ENCODE measurements around the gene JMJD4. TPM values are rescaled to one million over a fixed set of nuclear protein-coding genes. Genes with fewer than 3 reads are reported as not detected.
A peak's percentile ranks its signal among the peaks of the same experiment; 100 is the strongest.

The JMJD4 gene
- total and polyA plus RNA-seq, 9 donors: 5.9 to 28.9 (median 26.2) TPM

- peaks cover 26% of the 10 kb centered on the region for H3K4me1 ChIP-seq (ENCODE audit: insufficient read depth)
- H3K36me3 ChIP-seq: no peaks in the 10 kb centered on the region
- DNase-seq: peak; percentile 62 to 83 (median 75)
- TF ChIP-seq EP300 (IDR thresholded peaks at IDR 0.05): no peak
- no peak for TF ChIP-seq POLR2A (IDR thresholded peaks at IDR 0.05)
- peak in 2 of 3 donors; percentile 68 to 75 for TF ChIP-seq CTCF (IDR thresholded peaks at IDR 0.05)
- 31 to 32% (median 31%) methylated on average over 13 of the region's 13 CpGs for WGBS, 3 donors
- peak overlapping the region; percentile 87 to 90 for H3K27ac ChIP-seq
- H3K9me3 ChIP-seq: no peaks in the 10 kb centered on the region
- intact Hi-C loops (cut with DNase I): loop anchor here in 3 of 4 donors (2.0 to 10.0 kb wide), 3 partner anchors 59 to 217 kb away; partner anchors contain the start of gene WNT9A (in 3 of the 3)
- no peak overlapping the region for H3K4me3 ChIP-seq
- H3K27me3 ChIP-seq: no peaks in the 10 kb centered on the region
These were observed 5.0 kb downstream of the JMJD4 start for GRCh38 chr1:227729881-227730629.

GRCh38 chr1:227729144-227729880 is 5.8 kb downstream of the JMJD4 start:
- H3K4me1 ChIP-seq (ENCODE audit: insufficient read depth): peaks cover 26% of the 10 kb centered on the region
- peak overlapping the region; percentile 57 for H3K4me3 ChIP-seq
- H3K36me3 ChIP-seq: no peaks in the 10 kb centered on the region
- intact Hi-C loops (cut with DNase I): loop anchor here in 1 of 4 donors (2.0 kb wide), 1 partner anchor 59 kb away; no protein-coding TSS in a partner anchor
- WGBS, 3 donors: 45 to 58% (median 52%) methylated on average over 5 of the region's 5 CpGs
- DNase-seq: peak in 3 of 5 donors; percentile 37 to 44 (median 42)
- H3K9me3 ChIP-seq: no peaks in the 10 kb centered on the region
- peak overlapping the region; percentile 87 to 90 for H3K27ac ChIP-seq
- no peaks in the 10 kb centered on the region for H3K27me3 ChIP-seq
- TF ChIP-seq POLR2A (IDR thresholded peaks at IDR 0.05): no peak
- no peak for TF ChIP-seq EP300 (IDR thresholded peaks at IDR 0.05)
- TF ChIP-seq CTCF (IDR thresholded peaks at IDR 0.05): no peak

GRCh38 chr1:227728892-227729143 is 6.3 kb downstream of the JMJD4 start:
- intact Hi-C loops (cut with DNase I): loop anchor here in 1 of 4 donors (2.0 kb wide), 1 partner anchor 60 kb away; no protein-coding TSS in a partner anchor
- peak overlapping the region; percentile 87 to 90 for H3K27ac ChIP-seq

More at GRCh38 chr1:227728892-227729143, 6.3 kb downstream of the JMJD4 start:
- no peaks in the 10 kb centered on the region for H3K9me3 ChIP-seq
- TF ChIP-seq EP300 (IDR thresholded peaks at IDR 0.05) (no peak), POLR2A (IDR thresholded peaks at IDR 0.05) (no peak), CTCF (IDR thresholded peaks at IDR 0.05) (no peak)
- H3K4me1 ChIP-seq (ENCODE audit: insufficient read depth): peaks cover 23% of the 10 kb centered on the region
- no peaks in the 10 kb centered on the region for H3K36me3 ChIP-seq
- H3K4me3 ChIP-seq: peak overlapping the region; percentile 57
- WGBS, 3 donors: 2 to 4% (median 3%) methylated on average over 11 of the region's 11 CpGs
- no peak for DNase-seq
- H3K27me3 ChIP-seq: no peaks in the 10 kb centered on the region
